GM10266 (cell line): ENCODE results near the gene ITPR2.

ENCODE experiments used
- DNase-seq: peaks from one replicate; pipeline ENCODE4 v3.0.0; 2012; ENCODE audit errors: extremely low spot score
- TF ChIP-seq, protein P1 (sequence below): IDR thresholded peaks from 2 replicates; pipeline ENCODE4 v1.5.1; 2012; ENCODE audit warnings: mild to moderate bottlenecking, low read depth; ENCODE audit not compliant: control insufficient read depth, insufficient read depth; ENCODE audit errors: missing control alignments

Gene ITPR2

GRCh38 chr12:26620907-26621306, 212.1 kb downstream of the ITPR2 start:
- TF ChIP-seq, protein P1, sequence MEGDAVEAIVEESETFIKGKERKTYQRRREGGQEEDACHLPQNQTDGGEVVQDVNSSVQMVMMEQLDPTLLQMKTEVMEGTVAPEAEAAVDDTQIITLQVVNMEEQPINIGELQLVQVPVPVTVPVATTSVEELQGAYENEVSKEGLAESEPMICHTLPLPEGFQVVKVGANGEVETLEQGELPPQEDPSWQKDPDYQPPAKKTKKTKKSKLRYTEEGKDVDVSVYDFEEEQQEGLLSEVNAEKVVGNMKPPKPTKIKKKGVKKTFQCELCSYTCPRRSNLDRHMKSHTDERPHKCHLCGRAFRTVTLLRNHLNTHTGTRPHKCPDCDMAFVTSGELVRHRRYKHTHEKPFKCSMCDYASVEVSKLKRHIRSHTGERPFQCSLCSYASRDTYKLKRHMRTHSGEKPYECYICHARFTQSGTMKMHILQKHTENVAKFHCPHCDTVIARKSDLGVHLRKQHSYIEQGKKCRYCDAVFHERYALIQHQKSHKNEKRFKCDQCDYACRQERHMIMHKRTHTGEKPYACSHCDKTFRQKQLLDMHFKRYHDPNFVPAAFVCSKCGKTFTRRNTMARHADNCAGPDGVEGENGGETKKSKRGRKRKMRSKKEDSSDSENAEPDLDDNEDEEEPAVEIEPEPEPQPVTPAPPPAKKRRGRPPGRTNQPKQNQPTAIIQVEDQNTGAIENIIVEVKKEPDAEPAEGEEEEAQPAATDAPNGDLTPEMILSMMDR: no peak
- DNase-seq: no peak

DNA sequence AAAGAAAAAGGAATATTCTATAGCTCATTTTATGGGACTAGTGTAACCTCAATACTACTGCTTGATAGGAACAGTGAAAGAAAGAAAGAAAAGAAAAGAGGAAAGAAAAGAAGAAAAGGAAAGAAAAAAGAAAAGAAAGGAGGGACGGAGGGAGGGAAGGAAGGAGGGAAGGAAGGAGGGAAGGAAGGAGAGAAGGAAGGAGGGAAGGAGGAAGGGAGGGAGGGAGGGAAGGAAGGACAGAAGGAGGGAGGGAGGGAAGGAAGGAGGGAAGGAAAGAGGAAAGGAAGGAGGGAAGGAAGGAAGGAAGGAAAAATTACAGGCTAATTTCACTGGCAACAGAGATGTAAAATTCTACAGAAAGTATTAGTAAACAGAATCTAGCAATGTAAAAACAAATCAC, 215.5 kb downstream of the ITPR2 start:
- no peak for DNase-seq
- TF ChIP-seq, protein P1: no peak

GRCh38 chr12:26614011-26614616, 218.9 kb downstream of the ITPR2 start:
- TF ChIP-seq, protein P1: peak; percentile 52
- no peak for DNase-seq

DNA sequence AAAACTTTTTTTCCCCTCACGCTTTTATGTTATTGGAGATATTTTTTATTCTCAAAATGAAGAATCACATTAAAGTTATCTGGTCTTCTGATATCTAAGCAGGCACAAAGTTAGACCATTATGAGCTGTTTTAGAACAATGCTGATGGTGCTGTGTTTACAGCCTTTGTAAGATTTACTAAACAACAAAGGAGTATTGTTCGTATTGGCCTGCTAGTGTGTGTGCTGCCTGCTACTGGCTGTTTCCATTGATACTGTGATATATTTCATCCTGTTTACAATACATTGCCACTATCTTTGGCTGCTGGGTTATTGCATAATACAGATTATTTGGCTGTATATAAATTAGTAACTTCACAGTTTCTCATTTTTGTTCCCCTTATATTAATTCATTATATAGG, 220.8 kb downstream of the ITPR2 start:
- TF ChIP-seq, protein P1: no peak
- DNase-seq: no peak

DNA sequence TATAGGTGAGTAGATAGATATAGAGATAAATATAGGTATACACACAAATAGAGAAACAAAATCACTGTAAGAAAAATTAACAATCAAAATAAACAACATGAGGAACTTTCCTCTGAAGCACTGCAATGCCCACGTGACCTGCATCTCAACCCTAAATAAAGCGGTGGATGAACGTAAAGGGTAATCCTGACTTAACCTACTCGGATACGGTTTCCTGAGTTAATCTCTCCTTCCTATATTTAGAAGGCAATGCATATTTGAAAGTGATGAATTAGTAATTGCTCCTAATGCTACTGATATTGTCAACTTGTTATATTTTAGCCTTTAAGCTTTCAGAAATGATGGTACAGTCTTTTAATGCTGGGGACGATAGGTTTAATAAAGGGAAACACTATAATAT, 221.4 kb downstream of the ITPR2 start:
- DNase-seq: no peak
- TF ChIP-seq, protein P1: no peak

GRCh38 chr12:26610774-26611173, 222.2 kb downstream of the ITPR2 start:
- TF ChIP-seq, protein P1: no peak
- no peak for DNase-seq

DNA sequence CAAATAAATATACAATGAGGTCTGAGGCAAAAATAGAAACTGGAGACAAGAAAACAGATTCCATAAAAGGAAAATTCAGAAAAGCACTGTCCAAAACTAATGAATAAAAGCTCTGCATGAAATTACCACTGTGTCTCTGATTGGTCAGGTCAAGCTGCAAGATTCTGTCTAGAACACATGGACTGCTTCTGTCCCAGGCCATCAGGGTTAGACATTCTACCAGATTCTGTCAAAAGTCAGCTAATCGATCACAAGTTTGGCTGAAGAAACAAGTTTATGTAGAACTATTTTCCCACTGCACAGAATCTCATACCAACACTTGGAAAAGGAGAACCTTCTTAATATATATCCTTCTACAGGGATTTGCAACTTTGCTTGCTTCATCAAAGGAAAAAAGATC, 223.0 kb downstream of the ITPR2 start:
- no peak for DNase-seq

More for the DNA sequence above, 223.0 kb downstream of the ITPR2 start:
- TF ChIP-seq, protein P1: no peak
